IMR-90 (cell line): ENCODE measurements around the gene COG3. TPM values are rescaled to one million over a fixed set of nuclear protein-coding genes. Genes with fewer than 3 reads are reported as not detected.

Experiments
- ATAC-seq: fragments of 200-7000 bp; cut with Tn5 transposase; 2 replicates; pipeline ENCODE4 v1.9.1; 2020; ENCODE audit warnings: low read depth, mild to moderate bottlenecking, moderate library complexity
- BruUV-seq: library from RNA; stranded (reverse); fragments of 400-500 nt; replicated peaks from 2 replicates; lab custom pipeline; 2021; lab: Mats Ljungman, UMichigan
- CTCF ChIA-PET: fragments of 300-600 bp; formaldehyde crosslinking; extraction: SDS; loops from one replicate; lab custom pipeline; 2021; ENCODE audit warnings: antibody characterized with exemption; lab: Yijun Ruan, JAX
- POLR2A ChIA-PET: fragments of 300-600 bp; sonication (Branson Sonifier 250); formaldehyde crosslinking; loops from one replicate; lab custom pipeline; 2022; ENCODE audit warnings: antibody characterized with exemption; ENCODE audit not compliant: unreplicated experiment; lab: Charles Lee
- DNase-seq: peaks from one replicate; pipeline ENCODE4 v3.0.0; 2013
- H2AFZ ChIP-seq: replicated peaks from 2 replicates; pipeline ENCODE3; 2013; ENCODE audit warnings: low read length, mild to moderate bottlenecking; ENCODE audit not compliant: poor library complexity
- H2AK5ac ChIP-seq: 2 replicates; pipeline ENCODE4 v1.6.1; 2013; ENCODE audit warnings: low read depth, low read length, inconsistent platforms
- H2AK9ac ChIP-seq: replicated peaks from 2 replicates; pipeline ENCODE3; 2013; ENCODE audit warnings: mild to moderate bottlenecking, low read depth, low read length, moderate library complexity; ENCODE audit not compliant: poor library complexity
- H2BK120ac ChIP-seq: 2 replicates; pipeline ENCODE4 v1.6.1; 2013; ENCODE audit warnings: low read depth, low read length, inconsistent platforms
- H2BK15ac ChIP-seq: 3 replicates; pipeline ENCODE4 v1.6.1; 2013; ENCODE audit warnings: low read depth, low read length, inconsistent platforms
- H2BK20ac ChIP-seq: 2 replicates; pipeline ENCODE4 v1.6.1; 2013; ENCODE audit warnings: low read depth, mild to moderate bottlenecking, inconsistent platforms, low read length, moderate library complexity
- H2BK5ac ChIP-seq: 2 replicates; pipeline ENCODE4 v1.6.1; 2013; ENCODE audit warnings: mild to moderate bottlenecking, low read depth, low read length, inconsistent platforms; ENCODE audit not compliant: poor library complexity, severe bottlenecking
- H3K14ac ChIP-seq: replicated peaks from 2 replicates; pipeline ENCODE4 v1.6.1; 2013; ENCODE audit warnings: low read depth, low read length, inconsistent platforms
- H3K18ac ChIP-seq: 2 replicates; pipeline ENCODE4 v1.6.1; 2013; ENCODE audit warnings: low read depth, low read length, control low read depth
- H3K23ac ChIP-seq: 2 replicates; pipeline ENCODE4 v1.6.1; 2013; ENCODE audit warnings: low read depth, low read length, inconsistent platforms
- H3K27ac ChIP-seq: 2 replicates; pipeline ENCODE4 v1.5.1; 2013; ENCODE audit warnings: mild to moderate bottlenecking, control low read depth, low read length; ENCODE audit not compliant: insufficient read depth
- H3K27me3 ChIP-seq: 2 replicates; pipeline ENCODE4 v1.6.1; 2013; ENCODE audit warnings: low read length; ENCODE audit not compliant: control insufficient read depth, insufficient read depth
- H3K36me3 ChIP-seq: 2 replicates; pipeline ENCODE4 v1.6.1; 2013; ENCODE audit warnings: low read length, mixed read lengths; ENCODE audit not compliant: control insufficient read depth, insufficient read depth
- H3K4ac ChIP-seq: 2 replicates; pipeline ENCODE4 v1.6.1; 2013; ENCODE audit warnings: low read depth, low read length, inconsistent platforms
- H3K4me1 ChIP-seq: 2 replicates; pipeline ENCODE4 v1.6.1; 2013; ENCODE audit warnings: low read length, mixed read lengths; ENCODE audit not compliant: control insufficient read depth, insufficient read depth
- H3K4me2 ChIP-seq: 2 replicates; pipeline ENCODE4 v1.6.1; 2013; ENCODE audit warnings: low read depth, mild to moderate bottlenecking, control low read depth, low read length, moderate library complexity
- H3K4me3 ChIP-seq: 2 replicates; pipeline ENCODE4 v1.5.1; 2013; ENCODE audit warnings: low read depth, mild to moderate bottlenecking, control low read depth, low read length, moderate library complexity; ENCODE audit not compliant: insufficient read depth
- H3K56ac ChIP-seq: 2 replicates; pipeline ENCODE4 v1.6.1; 2013; ENCODE audit warnings: low read length, inconsistent platforms; ENCODE audit not compliant: insufficient read depth; ENCODE audit errors: extremely low read depth
- H3K79me1 ChIP-seq, 2 experiments: 2 replicates each; pipeline ENCODE4 v1.6.1; 2013; ENCODE audit warnings: low read length in 2 of 2, inconsistent platforms in 1 of 2, low read depth in 1 of 2
- H3K9ac ChIP-seq: 2 replicates; pipeline ENCODE4 v1.6.1; 2013; ENCODE audit warnings: low read depth, low read length, control low read depth
- H3K9me1 ChIP-seq: 2 replicates; pipeline ENCODE4 v1.6.1; 2013; ENCODE audit warnings: low read length, inconsistent platforms; ENCODE audit not compliant: insufficient read depth
- H3K9me3 ChIP-seq: 2 replicates; pipeline ENCODE4 v1.6.1; 2013; ENCODE audit warnings: low read length; ENCODE audit not compliant: control insufficient read depth, insufficient read depth
- H4K20me1 ChIP-seq: 2 replicates; pipeline ENCODE4 v1.6.1; 2013; ENCODE audit warnings: low read length, inconsistent platforms; ENCODE audit not compliant: insufficient read depth
- H4K5ac ChIP-seq: 2 replicates; pipeline ENCODE4 v1.6.1; 2013; ENCODE audit warnings: mild to moderate bottlenecking, low read depth, low read length, control low read depth
- H4K8ac ChIP-seq, 2 experiments: 2 replicates each; pipeline ENCODE4 v1.6.1; 2013; ENCODE audit warnings: low read depth in 2 of 2, low read length in 2 of 2, control low read depth in 1 of 2, inconsistent platforms in 1 of 2
- H4K91ac ChIP-seq: 2 replicates; pipeline ENCODE4 v1.6.1; 2013; ENCODE audit warnings: low read depth, low read length, inconsistent platforms; ENCODE audit not compliant: insufficient read depth
- BHLHE40 ChIP-seq: fragments of 150-350 bp; IDR thresholded peaks from 2 replicates; pipeline ENCODE4 v1.6.1; 2016; ENCODE audit warnings: mild to moderate bottlenecking, low read depth, low read length
- CEBPB ChIP-seq: IDR thresholded peaks from 2 replicates; pipeline ENCODE4 v1.6.1; 2012; ENCODE audit warnings: low read depth, low read length, improper control_type of control experiment
- CHD1 ChIP-seq: IDR thresholded peaks from 2 replicates; pipeline ENCODE4 v1.6.1; 2012; ENCODE audit warnings: low read depth, low read length, improper control_type of control experiment
- FOS ChIP-seq: fragments of 150-350 bp; IDR thresholded peaks from 2 replicates; pipeline ENCODE4 v1.6.1; 2016; ENCODE audit warnings: low read depth, low read length
- MAFK ChIP-seq: IDR thresholded peaks from 2 replicates; pipeline ENCODE4 v1.6.1; 2012; ENCODE audit warnings: low read depth, low read length, improper control_type of control experiment
- MAZ ChIP-seq: IDR thresholded peaks from 2 replicates; pipeline ENCODE4 v1.6.1; 2012; ENCODE audit warnings: low read depth, mild to moderate bottlenecking, low read length, improper control_type of control experiment, moderate library complexity, borderline replicate concordance
- MXI1 ChIP-seq: IDR thresholded peaks from 2 replicates; pipeline ENCODE4 v1.6.1; 2012; ENCODE audit warnings: low read depth, mild to moderate bottlenecking, low read length, moderate library complexity, borderline replicate concordance
- NFE2L2 ChIP-seq: fragments of 150-350 bp; IDR thresholded peaks from 2 replicates; pipeline ENCODE4 v1.6.1; 2016; ENCODE audit warnings: low read depth, mild to moderate bottlenecking, low read length
- POLR2A ChIP-seq: IDR thresholded peaks from 2 replicates; pipeline ENCODE4 v1.6.1; 2012; ENCODE audit warnings: mild to moderate bottlenecking, low read depth, low read length
- RAD21 ChIP-seq: IDR thresholded peaks from 2 replicates; pipeline ENCODE4 v1.6.1; 2012; ENCODE audit warnings: low read length, improper control_type of control experiment
- RFX5 ChIP-seq: IDR thresholded peaks from 2 replicates; pipeline ENCODE4 v1.8.0; 2012; ENCODE audit warnings: low read depth, mild to moderate bottlenecking, low read length, moderate library complexity
- SMC3 ChIP-seq: fragments of 150-350 bp; IDR thresholded peaks from 2 replicates; pipeline ENCODE4 v1.6.1; 2016; ENCODE audit warnings: low read depth, mild to moderate bottlenecking, antibody characterized with exemption, low read length, moderate library complexity
- WGBS, 2 experiments: methylation state at CpG; one replicate each; pipeline versions ENCODE4 v1.1.5 to v1.1.7; 2013; ENCODE audit warnings: missing lambda C conversion rate in 2 of 2; ENCODE audit not compliant: insufficient read length in 1 of 2; ENCODE audit errors: extremely low coverage in 2 of 2; 5-methylcytosine and 5-hydroxymethylcytosine counted together
- dilution Hi-C: fragments of 300-500 bp; cut with HindIII; formaldehyde crosslinking; loops from one replicate; pipeline ENCODE4 v1.14.3; 2018; ENCODE audit warnings: low sequenced_read_pairs; ENCODE audit not compliant: unreplicated experiment
- in situ Hi-C: fragments of 300-500 bp; cut with MboI; formaldehyde crosslinking; loops from 3 replicates; pipeline ENCODE4 v1.14.3; 2019; ENCODE audit warnings: low sequenced_read_pairs, inconsistent platforms, mixed read lengths
- intact Hi-C: fragments of 100-400 bp; cut with micrococcal nuclease; formaldehyde crosslinking; loops from 2 replicates; pipeline ENCODE4 v1.10.0; 2022
- polyA plus RNA-seq, 3 experiments: library from polyadenylated mRNA; depleted of rRNA; stranded (reverse); fragments of >200 nt; gene quantifications; 2 replicates each; pipeline ENCODE4 v1.2.3, GENCODE V29; 2012; ENCODE audit warnings: low replicate concordance in 1 of 3
- total RNA-seq: library from RNA; depleted of rRNA; stranded (reverse); fragments of >200 nt; gene quantifications from 2 replicates; pipeline ENCODE4 v1.2.3, GENCODE V29; 2012
- TF ChIP-seq, protein P1 (sequence below): fragments of 150-350 bp; IDR thresholded peaks from 2 replicates; pipeline ENCODE4 v1.6.1; 2017; ENCODE audit warnings: mild to moderate bottlenecking, antibody characterized with exemption, low read length, low read depth
- TF ChIP-seq, protein P2 (sequence below): conservative IDR thresholded peaks from 2 replicates; pipeline ENCODE4 v1.5.1; 2012; ENCODE audit warnings: mild to moderate bottlenecking, low read depth, low read length, improper control_type of control experiment

Gene COG3
- total and polyA plus RNA-seq, 2 of the 4 experiments (the other 2 are of a cell fraction) = 21.7 to 31.9 TPM

DNA sequence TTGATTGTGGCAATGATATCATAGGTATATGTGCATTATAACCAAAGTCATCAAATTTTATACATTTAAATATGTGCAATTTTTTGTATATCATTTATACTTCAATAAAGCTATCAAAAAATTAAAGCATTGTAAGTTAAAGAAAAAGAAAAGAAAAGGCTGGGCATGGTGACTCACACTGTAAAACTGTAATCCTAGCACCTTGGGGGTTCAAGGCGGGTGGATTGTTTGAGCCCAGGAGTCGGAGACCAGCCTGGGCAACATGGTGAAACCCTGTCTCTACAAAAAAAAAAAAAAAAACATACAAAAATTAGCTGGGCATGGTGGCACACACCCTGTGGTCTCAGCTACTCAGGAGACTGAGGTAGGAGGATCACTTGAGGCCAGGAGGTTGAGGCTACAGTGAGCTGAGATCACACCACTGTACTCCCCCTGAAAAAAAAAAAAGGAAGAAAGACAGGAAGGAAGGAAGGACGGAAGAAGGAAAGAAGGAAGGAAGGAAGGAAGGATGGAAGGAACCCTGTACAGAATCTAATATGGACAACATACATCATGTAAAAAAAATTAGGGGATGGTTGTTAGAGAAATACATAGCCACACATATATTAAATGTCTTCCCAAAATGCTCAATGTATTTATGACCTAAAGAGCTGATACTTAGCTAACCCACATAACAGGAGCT is 24.8 kb upstream of the COG3 start:
- H4K20me1 ChIP-seq = no peaks in the 10 kb centered on the region
- no peaks in the 10 kb centered on the region for H3K9me1 ChIP-seq
- H3K23ac ChIP-seq = no peak overlapping the region
- no CpG with 5 or more reads among the region's 3 CpGs for WGBS, 2 experiments
- no peak overlapping the region for H3K56ac ChIP-seq
- TF ChIP-seq MAFK = no peak
- TF ChIP-seq NFE2L2 = no peak
- TF ChIP-seq, protein P1, sequence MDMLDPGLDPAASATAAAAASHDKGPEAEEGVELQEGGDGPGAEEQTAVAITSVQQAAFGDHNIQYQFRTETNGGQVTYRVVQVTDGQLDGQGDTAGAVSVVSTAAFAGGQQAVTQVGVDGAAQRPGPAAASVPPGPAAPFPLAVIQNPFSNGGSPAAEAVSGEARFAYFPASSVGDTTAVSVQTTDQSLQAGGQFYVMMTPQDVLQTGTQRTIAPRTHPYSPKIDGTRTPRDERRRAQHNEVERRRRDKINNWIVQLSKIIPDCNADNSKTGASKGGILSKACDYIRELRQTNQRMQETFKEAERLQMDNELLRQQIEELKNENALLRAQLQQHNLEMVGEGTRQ = no peak
- TF ChIP-seq CEBPB = no peak
- no peak for TF ChIP-seq FOS
- TF ChIP-seq, protein P2, sequence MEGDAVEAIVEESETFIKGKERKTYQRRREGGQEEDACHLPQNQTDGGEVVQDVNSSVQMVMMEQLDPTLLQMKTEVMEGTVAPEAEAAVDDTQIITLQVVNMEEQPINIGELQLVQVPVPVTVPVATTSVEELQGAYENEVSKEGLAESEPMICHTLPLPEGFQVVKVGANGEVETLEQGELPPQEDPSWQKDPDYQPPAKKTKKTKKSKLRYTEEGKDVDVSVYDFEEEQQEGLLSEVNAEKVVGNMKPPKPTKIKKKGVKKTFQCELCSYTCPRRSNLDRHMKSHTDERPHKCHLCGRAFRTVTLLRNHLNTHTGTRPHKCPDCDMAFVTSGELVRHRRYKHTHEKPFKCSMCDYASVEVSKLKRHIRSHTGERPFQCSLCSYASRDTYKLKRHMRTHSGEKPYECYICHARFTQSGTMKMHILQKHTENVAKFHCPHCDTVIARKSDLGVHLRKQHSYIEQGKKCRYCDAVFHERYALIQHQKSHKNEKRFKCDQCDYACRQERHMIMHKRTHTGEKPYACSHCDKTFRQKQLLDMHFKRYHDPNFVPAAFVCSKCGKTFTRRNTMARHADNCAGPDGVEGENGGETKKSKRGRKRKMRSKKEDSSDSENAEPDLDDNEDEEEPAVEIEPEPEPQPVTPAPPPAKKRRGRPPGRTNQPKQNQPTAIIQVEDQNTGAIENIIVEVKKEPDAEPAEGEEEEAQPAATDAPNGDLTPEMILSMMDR = no peak
- no peak for TF ChIP-seq RAD21
- no peak for TF ChIP-seq RFX5
- no peak for TF ChIP-seq MXI1
- no peak for TF ChIP-seq MAZ
- TF ChIP-seq BHLHE40 = no peak
- TF ChIP-seq POLR2A = no peak
- TF ChIP-seq CHD1 = no peak
- no peak for TF ChIP-seq SMC3
- ATAC-seq (no peak), DNase-seq (no peak)
- H3K4ac ChIP-seq = no peak overlapping the region
- H3K27me3 ChIP-seq = peaks cover under 1% of the 10 kb centered on the region
- H3K18ac ChIP-seq = no peak overlapping the region
- ChIA-PET POLR2A (no interaction called here), CTCF (interaction anchor here (0.7 to 2.1 kb wide), 2 partner anchors 10 to 22 kb away, joined by 3 to 5 read pairs; no protein-coding TSS in a partner anchor)
- dilution Hi-C loops = no loop called here
- peaks cover 3% of the 10 kb centered on the region; the same call in 1 of the 2 replicates for H3K4me1 ChIP-seq
- no peak overlapping the region for H2BK5ac ChIP-seq
- no peak overlapping the region for H4K5ac ChIP-seq
- no peak overlapping the region for H3K27ac ChIP-seq
- no peaks in the 10 kb centered on the region for H3K36me3 ChIP-seq
- no peak overlapping the region for H4K8ac ChIP-seq
- H3K4me3 ChIP-seq = no peak overlapping the region
- in situ Hi-C loops = no loop called here
- H2AK5ac ChIP-seq = no peak overlapping the region
- H3K4me2 ChIP-seq = no peak overlapping the region
- H3K14ac ChIP-seq = no peak overlapping the region
- no peak overlapping the region for H2BK15ac ChIP-seq
- H3K79me1 ChIP-seq = no peaks in the 10 kb centered on the region
- no peaks in the 10 kb centered on the region for H3K9me3 ChIP-seq
- no peak overlapping the region for H2BK20ac ChIP-seq
- H2AFZ ChIP-seq = peak overlapping the region; percentile 73
- no peak overlapping the region for H2BK120ac ChIP-seq
- H4K91ac ChIP-seq = no peak overlapping the region
- intact Hi-C loops = no loop called here
- no peak overlapping the region for H2AK9ac ChIP-seq
- BruUV-seq = no TSS peak
- H3K9ac ChIP-seq = no peak overlapping the region
